Epithelial cell of esophagus (primary cell): ENCODE measurements around the gene CNTLN.

ENCODE experiments used
- DNase-seq: peaks from one replicate; pipeline ENCODE4 v3.0.0; 2010; ENCODE audit warnings: low read depth
- H3K4me3 ChIP-seq: 2 replicates; pipeline ENCODE4 v1.5.1; 2011; ENCODE audit warnings: mild to moderate bottlenecking, low read length, control low read depth
- CTCF ChIP-seq: IDR thresholded peaks from 2 replicates; pipeline ENCODE4 v1.5.1; 2011; ENCODE audit warnings: low read depth, mild to moderate bottlenecking, low read length, control low read depth, inconsistent platforms; ENCODE audit not compliant: insufficient read depth; ENCODE audit errors: missing control alignments

Gene CNTLN

GRCh38 chr9:17315341-17315740 lies 180.5 kb downstream of the CNTLN start:
- no peak for TF ChIP-seq CTCF
- no peak for DNase-seq
- H3K4me3 ChIP-seq, result no peak overlapping the region

GRCh38 chr9:17318821-17319320 lies 184.0 kb downstream of the CNTLN start:
- no peak for TF ChIP-seq CTCF
- H3K4me3 ChIP-seq, result no peak overlapping the region
- peak; percentile 7 for DNase-seq

- no peak overlapping the region for H3K4me3 ChIP-seq
- TF ChIP-seq CTCF, result no peak
- no peak for DNase-seq
Measured at GRCh38 chr9:17319864-17320263, 185.0 kb downstream of the CNTLN start.

GRCh38 chr9:17322882-17323864 lies 188.3 kb downstream of the CNTLN start:
- no peak for TF ChIP-seq CTCF
- no peak overlapping the region for H3K4me3 ChIP-seq
- DNase-seq, result no peak

- no peak for TF ChIP-seq CTCF
- no peak overlapping the region for H3K4me3 ChIP-seq
- no peak for DNase-seq
Measured at GRCh38 chr9:17328331-17328730, 193.5 kb downstream of the CNTLN start.

- DNase-seq, result peak; percentile 44
- TF ChIP-seq CTCF, result no peak
- H3K4me3 ChIP-seq, result no peak overlapping the region
Measured at GRCh38 chr9:17330097-17330496, 195.3 kb downstream of the CNTLN start.

- no peak for TF ChIP-seq CTCF
- H3K4me3 ChIP-seq, result no peak overlapping the region
- no peak for DNase-seq
Measured at GRCh38 chr9:17332115-17332514, 197.3 kb downstream of the CNTLN start.
